GM12873 (cell line): ENCODE results near the gene KRT12.

Experiments used
- TF ChIP-seq, protein P1 (sequence below): IDR thresholded peaks from 2 replicates; pipeline ENCODE4 v1.5.1; 2012; ENCODE audit warnings: low read depth, mild to moderate bottlenecking, moderate library complexity, low read length, control low read depth; ENCODE audit not compliant: insufficient read depth; ENCODE audit errors: missing control alignments

The KRT12 gene

DNA sequence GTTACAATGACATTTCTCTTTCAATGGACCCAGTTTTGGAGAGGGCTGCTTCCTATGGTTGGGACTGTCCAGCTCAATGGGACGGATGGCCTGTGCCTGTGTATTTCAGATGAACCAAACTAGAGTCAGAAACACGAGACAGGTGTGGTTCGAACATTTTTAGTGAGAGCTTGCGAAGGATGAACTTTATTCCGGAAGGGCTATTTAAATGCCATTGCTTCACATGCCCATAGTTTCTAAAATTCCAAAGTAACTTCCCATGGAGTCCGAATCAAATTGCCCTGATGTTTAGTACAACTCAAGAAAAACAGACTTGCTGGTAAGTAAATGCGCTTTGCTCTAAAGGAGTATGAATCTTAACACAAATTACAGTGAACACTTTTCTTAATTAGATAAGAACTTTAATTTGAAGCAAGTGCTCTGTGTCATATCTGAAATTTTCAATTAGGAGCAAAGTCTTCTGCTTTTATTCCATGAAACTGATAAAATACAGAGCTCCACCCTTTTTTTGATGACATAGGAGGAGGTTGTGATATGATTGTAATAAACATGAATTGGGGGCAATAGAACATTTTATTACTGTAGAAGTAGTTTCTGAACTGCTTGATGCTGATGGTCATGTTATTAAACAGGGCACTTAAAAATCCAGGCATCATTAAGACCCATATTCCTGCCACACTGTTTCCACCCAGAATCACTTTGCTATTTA is 16.8 kb upstream of the KRT12 start:
- TF ChIP-seq, protein P1, sequence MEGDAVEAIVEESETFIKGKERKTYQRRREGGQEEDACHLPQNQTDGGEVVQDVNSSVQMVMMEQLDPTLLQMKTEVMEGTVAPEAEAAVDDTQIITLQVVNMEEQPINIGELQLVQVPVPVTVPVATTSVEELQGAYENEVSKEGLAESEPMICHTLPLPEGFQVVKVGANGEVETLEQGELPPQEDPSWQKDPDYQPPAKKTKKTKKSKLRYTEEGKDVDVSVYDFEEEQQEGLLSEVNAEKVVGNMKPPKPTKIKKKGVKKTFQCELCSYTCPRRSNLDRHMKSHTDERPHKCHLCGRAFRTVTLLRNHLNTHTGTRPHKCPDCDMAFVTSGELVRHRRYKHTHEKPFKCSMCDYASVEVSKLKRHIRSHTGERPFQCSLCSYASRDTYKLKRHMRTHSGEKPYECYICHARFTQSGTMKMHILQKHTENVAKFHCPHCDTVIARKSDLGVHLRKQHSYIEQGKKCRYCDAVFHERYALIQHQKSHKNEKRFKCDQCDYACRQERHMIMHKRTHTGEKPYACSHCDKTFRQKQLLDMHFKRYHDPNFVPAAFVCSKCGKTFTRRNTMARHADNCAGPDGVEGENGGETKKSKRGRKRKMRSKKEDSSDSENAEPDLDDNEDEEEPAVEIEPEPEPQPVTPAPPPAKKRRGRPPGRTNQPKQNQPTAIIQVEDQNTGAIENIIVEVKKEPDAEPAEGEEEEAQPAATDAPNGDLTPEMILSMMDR: no peak

DNA sequence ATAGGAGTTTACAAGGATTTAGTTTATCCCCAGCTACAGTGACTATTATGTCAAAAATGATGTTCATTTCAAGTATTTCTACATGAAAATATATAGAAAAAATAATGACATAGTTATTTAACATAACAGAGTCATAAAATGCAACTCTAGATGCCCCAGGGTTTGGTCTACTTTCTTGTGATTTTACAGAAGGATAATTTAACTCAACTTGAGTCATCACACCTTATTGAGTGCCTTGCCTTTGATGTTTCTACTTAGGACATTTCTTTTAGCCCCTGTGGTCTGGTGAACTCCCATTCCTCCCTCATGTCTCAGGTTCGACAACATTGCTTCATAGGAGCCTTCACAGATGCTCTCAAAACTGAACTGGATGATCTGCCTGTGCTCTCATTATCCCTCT is 16.0 kb upstream of the KRT12 start:
- TF ChIP-seq, protein P1: no peak

DNA sequence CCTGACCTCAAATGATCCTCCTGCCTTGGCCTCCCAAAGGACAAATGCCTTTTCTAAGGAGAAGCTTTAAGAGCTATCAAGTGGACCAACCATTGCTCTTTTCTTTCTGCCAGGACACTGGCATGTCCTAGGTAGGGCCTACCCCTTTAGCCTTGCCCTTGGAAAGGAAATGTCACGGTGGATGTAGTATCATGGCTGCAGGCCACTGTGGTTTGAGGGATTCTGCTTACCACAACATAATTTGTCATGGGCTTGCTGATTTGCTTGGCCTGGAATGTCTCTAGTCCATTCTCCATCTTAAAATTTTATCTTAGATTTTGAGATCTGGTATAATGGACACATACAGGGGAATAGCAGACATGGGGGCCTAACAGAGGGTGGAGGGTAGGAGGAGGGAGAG is 12.0 kb upstream of the KRT12 start:
- TF ChIP-seq, protein P1: no peak

DNA sequence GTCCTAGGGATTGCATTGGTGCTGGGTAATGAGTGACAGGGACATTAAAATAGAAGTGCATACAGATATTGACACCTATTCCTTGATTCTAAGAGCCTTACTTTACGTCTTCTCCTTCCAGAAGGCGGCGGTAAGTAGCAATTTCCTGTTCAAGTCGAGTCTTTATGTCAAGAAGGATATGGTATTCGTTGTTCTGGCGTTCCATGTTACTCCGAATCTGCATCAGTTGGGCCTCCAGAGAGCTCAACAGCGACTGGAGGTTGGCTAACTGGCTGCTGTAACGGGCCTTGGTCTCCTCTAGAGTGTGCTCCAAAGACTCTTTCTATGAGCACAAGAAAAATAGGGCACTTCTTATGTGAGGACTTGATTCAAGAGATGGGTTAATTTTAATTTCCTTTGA is 11.0 kb upstream of the KRT12 start:
- TF ChIP-seq, protein P1: no peak

DNA sequence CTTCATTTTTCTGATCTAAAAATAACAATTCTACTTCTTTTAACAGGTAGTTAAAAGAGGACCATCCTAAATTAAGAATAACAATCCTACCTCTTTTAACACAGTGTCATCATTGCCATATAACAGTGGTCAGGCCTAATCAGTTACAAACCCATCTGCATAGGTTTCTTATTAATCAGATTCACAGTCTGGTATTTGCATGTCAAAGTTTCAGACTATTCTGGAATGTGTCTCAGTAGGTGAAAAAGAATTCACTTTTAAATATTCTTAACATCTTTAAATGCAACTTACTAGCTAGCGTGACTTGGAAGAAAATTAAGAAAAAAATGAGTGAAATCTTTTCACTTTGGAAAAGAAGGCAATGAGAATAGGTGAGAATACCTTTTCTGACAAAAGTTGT is 6.8 kb upstream of the KRT12 start:
- TF ChIP-seq, protein P1: no peak

DNA sequence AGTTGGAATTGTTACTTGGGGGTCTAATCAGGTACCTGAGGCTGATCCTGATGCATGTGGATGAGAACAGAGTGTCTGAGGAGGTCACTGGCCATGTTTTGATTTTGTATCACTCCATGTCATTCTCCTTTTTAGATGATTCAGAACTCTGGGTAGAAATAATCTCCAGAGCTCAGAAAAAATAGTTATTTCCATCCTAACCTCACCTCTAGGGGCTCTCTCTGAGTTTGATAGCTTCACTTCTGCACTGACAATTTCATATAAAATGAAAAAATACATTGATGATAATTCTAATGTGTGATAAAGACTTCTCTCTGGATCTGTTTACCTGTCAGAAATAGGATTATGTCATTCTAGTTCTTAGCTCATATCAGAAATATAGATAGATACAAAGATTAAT is 6.2 kb upstream of the KRT12 start:
- TF ChIP-seq, protein P1: no peak

DNA sequence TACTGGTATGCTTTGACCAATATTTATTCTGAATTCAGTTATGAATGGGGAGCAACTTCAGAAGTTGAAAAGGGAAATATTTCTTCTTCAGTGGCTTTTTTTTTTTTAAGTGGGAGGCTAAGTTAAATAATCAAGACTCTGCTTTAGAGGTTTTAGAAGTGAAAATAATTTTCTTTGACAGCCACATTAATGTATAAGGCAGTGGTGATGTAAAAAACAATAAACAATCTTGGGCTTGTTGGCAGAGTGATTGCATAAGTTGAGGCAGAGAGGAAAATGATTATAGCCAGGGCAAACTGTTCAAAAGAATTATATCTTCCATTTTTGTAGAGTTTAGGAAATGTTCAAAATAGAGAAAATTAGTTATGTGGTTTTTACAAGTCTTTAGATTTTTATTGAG is 5.4 kb upstream of the KRT12 start:
- TF ChIP-seq, protein P1: no peak
